Measurements from ENCODE around the gene EPHA7. TPM values are rescaled to one million over a fixed set of nuclear protein-coding genes. Genes with fewer than 3 reads are reported as not detected.

Gene EPHA7
- total RNA-seq, 1 experiment from 2014 or later = not detected

DNA sequence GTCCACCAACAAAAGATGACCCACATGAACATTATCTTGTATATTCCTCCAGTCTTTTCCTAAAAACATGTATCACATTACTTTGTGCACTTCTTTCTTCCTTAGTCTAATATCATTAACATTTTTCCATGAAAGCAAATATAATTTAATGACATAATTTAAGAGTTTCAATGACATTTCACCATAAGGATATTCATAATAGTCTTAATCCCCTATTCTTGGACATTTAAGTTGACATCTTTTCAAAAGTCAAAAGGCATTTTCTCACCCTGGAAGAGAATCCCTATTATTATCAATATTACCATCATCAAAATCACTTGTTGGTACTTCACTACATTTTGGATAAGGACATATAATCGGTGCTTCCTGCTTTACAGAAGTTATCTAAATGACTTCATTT, 31.3 kb downstream of the EPHA7 start:
- DNase-seq (ENCODE audit: unreplicated experiment) = no peak
- Mint-ChIP-seq H3K4me3 (ENCODE audit: unreplicated experiment) (no peak overlapping the region), H3K27me3 (ENCODE audit: insufficient read depth, unreplicated experiment) (peaks cover 64% of the 10 kb centered on the region), H3K4me1 (ENCODE audit: insufficient read depth, unreplicated experiment) (no peaks in the 10 kb centered on the region), H3K27ac (ENCODE audit: low read depth, unreplicated experiment) (no peak overlapping the region), H3K36me3 (ENCODE audit: insufficient read depth, unreplicated experiment) (no peaks in the 10 kb centered on the region), H3K9me3 (ENCODE audit: unreplicated experiment) (no peaks in the 10 kb centered on the region)
- ChIA-PET POLR2A (no interaction called here), CTCF (no interaction called here)
- intact Hi-C loops (cut with micrococcal nuclease) = no loop called here
- no TSS peak for BruUV-seq (replicated peaks)
- TF ChIP-seq, protein P1, sequence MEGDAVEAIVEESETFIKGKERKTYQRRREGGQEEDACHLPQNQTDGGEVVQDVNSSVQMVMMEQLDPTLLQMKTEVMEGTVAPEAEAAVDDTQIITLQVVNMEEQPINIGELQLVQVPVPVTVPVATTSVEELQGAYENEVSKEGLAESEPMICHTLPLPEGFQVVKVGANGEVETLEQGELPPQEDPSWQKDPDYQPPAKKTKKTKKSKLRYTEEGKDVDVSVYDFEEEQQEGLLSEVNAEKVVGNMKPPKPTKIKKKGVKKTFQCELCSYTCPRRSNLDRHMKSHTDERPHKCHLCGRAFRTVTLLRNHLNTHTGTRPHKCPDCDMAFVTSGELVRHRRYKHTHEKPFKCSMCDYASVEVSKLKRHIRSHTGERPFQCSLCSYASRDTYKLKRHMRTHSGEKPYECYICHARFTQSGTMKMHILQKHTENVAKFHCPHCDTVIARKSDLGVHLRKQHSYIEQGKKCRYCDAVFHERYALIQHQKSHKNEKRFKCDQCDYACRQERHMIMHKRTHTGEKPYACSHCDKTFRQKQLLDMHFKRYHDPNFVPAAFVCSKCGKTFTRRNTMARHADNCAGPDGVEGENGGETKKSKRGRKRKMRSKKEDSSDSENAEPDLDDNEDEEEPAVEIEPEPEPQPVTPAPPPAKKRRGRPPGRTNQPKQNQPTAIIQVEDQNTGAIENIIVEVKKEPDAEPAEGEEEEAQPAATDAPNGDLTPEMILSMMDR (IDR thresholded peaks at IDR 0.05; ENCODE audit: unreplicated experiment) = no peak

DNA sequence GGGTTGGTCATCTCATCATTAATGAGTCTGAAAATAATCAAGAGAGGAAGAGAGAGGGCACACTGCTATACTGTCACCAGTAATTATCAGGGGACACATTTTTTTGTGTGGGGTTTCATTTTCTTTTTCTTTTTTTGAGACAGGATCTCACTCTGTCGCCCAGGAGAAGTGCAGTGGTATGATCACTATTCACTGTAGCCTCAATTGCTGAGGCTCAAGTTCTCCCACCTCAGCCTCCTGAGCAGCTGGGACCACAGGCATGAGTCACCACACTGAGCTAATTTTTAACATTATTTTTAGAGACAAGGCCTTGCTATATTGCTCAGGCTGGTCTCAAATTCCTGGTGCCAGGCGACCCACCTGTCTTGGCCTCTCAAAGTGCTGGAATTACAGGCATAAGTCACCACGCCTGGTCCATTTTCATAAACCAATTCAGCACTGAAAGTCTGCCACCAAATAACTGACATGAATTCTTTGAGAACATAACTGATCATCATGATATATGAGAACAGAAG, 43.3 kb downstream of the EPHA7 start:
- TF ChIP-seq, protein P1 (IDR thresholded peaks at IDR 0.05; ENCODE audit: unreplicated experiment) = no peak
- no peak for DNase-seq (ENCODE audit: unreplicated experiment)
- ChIA-PET CTCF (interaction anchor here (0.6 kb wide), 2 partner anchors 10 to 31 kb away, joined by 3 read pairs; no protein-coding TSS in a partner anchor), POLR2A (no interaction called here)
- intact Hi-C loops (cut with micrococcal nuclease) = no loop called here
- Mint-ChIP-seq H3K27me3 (ENCODE audit: insufficient read depth, unreplicated experiment) (peaks cover 47% of the 10 kb centered on the region), H3K9me3 (ENCODE audit: unreplicated experiment) (no peaks in the 10 kb centered on the region), H3K36me3 (ENCODE audit: insufficient read depth, unreplicated experiment) (no peaks in the 10 kb centered on the region), H3K4me3 (ENCODE audit: unreplicated experiment) (no peak overlapping the region), H3K4me1 (ENCODE audit: insufficient read depth, unreplicated experiment) (no peaks in the 10 kb centered on the region), H3K27ac (ENCODE audit: low read depth, unreplicated experiment) (no peak overlapping the region)
- no TSS peak for BruUV-seq (replicated peaks)

DNA sequence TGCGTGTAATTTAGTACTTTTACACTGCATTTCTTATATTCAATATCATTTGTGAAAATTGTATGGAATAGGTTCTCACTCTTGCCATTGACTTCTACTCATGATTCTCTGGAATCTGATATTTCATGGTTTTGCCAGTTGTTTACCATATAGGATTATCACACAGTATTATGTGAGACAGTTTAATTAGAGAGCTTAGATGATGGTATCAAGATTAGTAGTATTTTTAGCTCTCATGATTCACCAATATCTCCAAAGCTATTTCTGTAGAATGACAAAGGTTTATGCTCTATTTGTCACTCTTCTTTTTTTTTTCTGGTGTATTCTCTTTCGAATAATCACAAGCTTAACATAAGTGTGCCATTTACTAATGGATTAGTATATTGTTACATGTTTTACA, 45.9 kb downstream of the EPHA7 start:
- peaks cover 31% of the 10 kb centered on the region for H3K27me3 Mint-ChIP-seq (ENCODE audit: insufficient read depth, unreplicated experiment)
- H3K4me3 Mint-ChIP-seq (ENCODE audit: unreplicated experiment) = no peak overlapping the region
- H3K4me1 Mint-ChIP-seq (ENCODE audit: insufficient read depth, unreplicated experiment) = no peaks in the 10 kb centered on the region
- no peak overlapping the region for H3K27ac Mint-ChIP-seq (ENCODE audit: low read depth, unreplicated experiment)
- no peaks in the 10 kb centered on the region for H3K36me3 Mint-ChIP-seq (ENCODE audit: insufficient read depth, unreplicated experiment)
- TF ChIP-seq, protein P1 (IDR thresholded peaks at IDR 0.05; ENCODE audit: unreplicated experiment) = no peak
- H3K9me3 Mint-ChIP-seq (ENCODE audit: unreplicated experiment) = no peaks in the 10 kb centered on the region
- POLR2A ChIA-PET = no interaction called here
- CTCF ChIA-PET = no interaction called here
- DNase-seq (ENCODE audit: unreplicated experiment) = no peak
- no TSS peak for BruUV-seq (replicated peaks)
- intact Hi-C loops (cut with micrococcal nuclease) = no loop called here

DNA sequence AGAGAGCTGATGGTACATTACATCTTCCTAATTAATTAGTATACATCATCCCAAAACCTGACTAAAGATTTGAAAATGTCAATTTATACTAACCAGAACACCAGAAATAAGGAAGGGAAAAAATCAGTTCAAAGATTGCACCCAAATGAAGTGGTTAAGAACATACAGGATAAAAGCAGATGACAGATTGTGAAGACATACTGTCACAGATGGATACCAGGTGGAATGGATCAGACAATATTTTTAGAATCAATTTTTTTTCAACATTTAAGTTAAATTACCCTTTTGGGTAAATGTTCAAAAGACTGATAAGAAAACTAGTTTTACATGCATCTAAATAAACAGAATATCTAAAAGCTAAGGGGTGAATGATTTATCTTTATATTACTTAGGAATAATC, 47.6 kb downstream of the EPHA7 start:
- Mint-ChIP-seq H3K27ac (ENCODE audit: low read depth, unreplicated experiment) (no peak overlapping the region), H3K9me3 (ENCODE audit: unreplicated experiment) (no peaks in the 10 kb centered on the region), H3K36me3 (ENCODE audit: insufficient read depth, unreplicated experiment) (no peaks in the 10 kb centered on the region), H3K4me3 (ENCODE audit: unreplicated experiment) (no peak overlapping the region), H3K4me1 (ENCODE audit: insufficient read depth, unreplicated experiment) (no peaks in the 10 kb centered on the region), H3K27me3 (ENCODE audit: insufficient read depth, unreplicated experiment) (peaks cover 18% of the 10 kb centered on the region)
- intact Hi-C loops (cut with micrococcal nuclease) = no loop called here
- BruUV-seq (replicated peaks) = no TSS peak
- TF ChIP-seq, protein P1 (IDR thresholded peaks at IDR 0.05; ENCODE audit: unreplicated experiment) = no peak
- POLR2A ChIA-PET = no interaction called here
- CTCF ChIA-PET = no interaction called here
- no peak for DNase-seq (ENCODE audit: unreplicated experiment)
